Urinary bladder (tissue), 4 donors: ENCODE data around the gene CPA3. TPM values are rescaled to one million over a fixed set of nuclear protein-coding genes. Genes with fewer than 3 reads are reported as not detected.

ENCODE experiments used
- DNase-seq: peaks from one replicate; pipeline ENCODE4 v3.0.0-alpha.2; 2015; ENCODE audit errors: extremely low spot score
- H3K27ac ChIP-seq: one replicate; pipeline ENCODE4 v1.5.1; 2013; ENCODE audit warnings: low read depth, mild to moderate bottlenecking, moderate library complexity
- H3K36me3 ChIP-seq: one replicate; pipeline ENCODE4 v1.6.1; 2013; ENCODE audit warnings: mild to moderate bottlenecking, moderate library complexity; ENCODE audit not compliant: insufficient read depth
- H3K4me1 ChIP-seq: one replicate; pipeline ENCODE4 v1.6.1; 2013; ENCODE audit warnings: mild to moderate bottlenecking, moderate library complexity; ENCODE audit not compliant: insufficient read depth
- H3K4me3 ChIP-seq: one replicate; pipeline ENCODE4 v1.5.1; 2013; ENCODE audit warnings: low read depth, low read length
- WGBS: extraction: QIAGEN DNeasy Blood & Tissue Kit; methylation state at CpG from one replicate; pipeline ENCODE4 v1.1.7; 2013; 5-methylcytosine and 5-hydroxymethylcytosine counted together
- polyA plus RNA-seq: library from polyadenylated mRNA; stranded (reverse); fragments of 200-250 nt; gene quantifications from one replicate; pipeline ENCODE4 v1.2.3, GENCODE V29; 2013
- total RNA-seq: library from RNA; depleted of rRNA; stranded (reverse); fragments of >200 nt; gene quantifications from one replicate; pipeline ENCODE4 v1.2.3, GENCODE V29; 2014
- donor health status: healthy with polysubstance abuse.
- donor health status: healthy.

CPA3 gene
- 93.3 TPM for total RNA-seq
- 29.2 TPM for polyA plus RNA-seq

GRCh38 chr3:148865049-148865448, at the start of gene CPA3:
Gene CPA3 (plus strand): TSS chr3:148865296. CDS start chr3:148865308, 12 bp downstream.
- Histone ChIP-seq H3K4me3 (no peak within 1 kb of the TSS), H3K36me3 (no peaks in the 10 kb centered on the region), H3K27ac (no peak within 1 kb of the TSS), H3K4me1 (no peaks in the 10 kb centered on the region)
- no peak for DNase-seq
- WGBS, result 69% methylated on average over 1 of the region's 1 CpG

GRCh38 chr3:148815316-148816110, 49.6 kb upstream of the CPA3 start:
- H3K27ac ChIP-seq, result no peak overlapping the region
- no peaks in the 10 kb centered on the region for H3K4me1 ChIP-seq
- H3K4me3 ChIP-seq, result no peak overlapping the region
- 86% methylated on average over 11 of the region's 11 CpGs for WGBS
- no peaks in the 10 kb centered on the region for H3K36me3 ChIP-seq
- peak; percentile 20 for DNase-seq

GRCh38 chr3:148816427-148816826, 48.7 kb upstream of the CPA3 start:
- no peak for DNase-seq
- H3K4me3 ChIP-seq, result no peak overlapping the region
- WGBS, result 89% methylated on average over 2 of the region's 2 CpGs
- H3K36me3 ChIP-seq, result no peaks in the 10 kb centered on the region
- H3K27ac ChIP-seq, result no peak overlapping the region
- no peaks in the 10 kb centered on the region for H3K4me1 ChIP-seq

GRCh38 chr3:148816981-148817525, 48.0 kb upstream of the CPA3 start:
- no peak for DNase-seq
- WGBS, result 43% methylated on average over 3 of the region's 3 CpGs
- Histone ChIP-seq H3K27ac (no peak overlapping the region), H3K36me3 (no peaks in the 10 kb centered on the region), H3K4me1 (no peaks in the 10 kb centered on the region), H3K4me3 (no peak overlapping the region)

- no peak overlapping the region for H3K4me3 ChIP-seq
- H3K4me1 ChIP-seq, result no peaks in the 10 kb centered on the region
- H3K36me3 ChIP-seq, result no peaks in the 10 kb centered on the region
- no peak for DNase-seq
- H3K27ac ChIP-seq, result no peak overlapping the region
- 74% methylated on average over 7 of the region's 7 CpGs for WGBS
These were observed 44.5 kb upstream of the CPA3 start for GRCh38 chr3:148820361-148821245.

GRCh38 chr3:148823026-148823425, 42.1 kb upstream of the CPA3 start:
- no peaks in the 10 kb centered on the region for H3K4me1 ChIP-seq
- H3K4me3 ChIP-seq, result no peak overlapping the region
- 61% methylated on average over 1 of the region's 1 CpG for WGBS
- DNase-seq, result no peak
- no peak overlapping the region for H3K27ac ChIP-seq
- no peaks in the 10 kb centered on the region for H3K36me3 ChIP-seq

GRCh38 chr3:148825476-148825875, 39.6 kb upstream of the CPA3 start:
- no peaks in the 10 kb centered on the region for H3K4me1 ChIP-seq
- no peak overlapping the region for H3K4me3 ChIP-seq
- H3K27ac ChIP-seq, result no peak overlapping the region
- WGBS, result 87% methylated on average over 3 of the region's 3 CpGs
- H3K36me3 ChIP-seq, result no peaks in the 10 kb centered on the region
- DNase-seq, result no peak

GRCh38 chr3:148827585-148827984, 37.5 kb upstream of the CPA3 start, which contains the start of gene CPB1:
Gene CPB1 (plus strand): TSS chr3:148827811. CDS start chr3:148827824, 13 bp downstream.
- no peak within 1 kb of the TSS for H3K27ac ChIP-seq
- no peak within 1 kb of the TSS for H3K4me3 ChIP-seq
- no peak for DNase-seq
- H3K36me3 ChIP-seq, result no peaks in the 10 kb centered on the region
- H3K4me1 ChIP-seq, result no peaks in the 10 kb centered on the region

- Histone ChIP-seq H3K4me1 (no peaks in the 10 kb centered on the region), H3K4me3 (no peak overlapping the region), H3K27ac (no peak overlapping the region), H3K36me3 (no peaks in the 10 kb centered on the region)
- DNase-seq, result no peak
- 77% methylated on average over 4 of the region's 4 CpGs for WGBS
These were observed 36.9 kb upstream of the CPA3 start for GRCh38 chr3:148828136-148828690.

GRCh38 chr3:148829926-148830325, 35.2 kb upstream of the CPA3 start:
- Histone ChIP-seq H3K4me3 (no peak overlapping the region), H3K27ac (no peak overlapping the region), H3K36me3 (no peaks in the 10 kb centered on the region), H3K4me1 (no peaks in the 10 kb centered on the region)
- 78% methylated on average over 3 of the region's 3 CpGs for WGBS
- no peak for DNase-seq

GRCh38 chr3:148833223-148833622, 31.9 kb upstream of the CPA3 start:
- DNase-seq, result no peak
- no peaks in the 10 kb centered on the region for H3K36me3 ChIP-seq
- no peaks in the 10 kb centered on the region for H3K4me1 ChIP-seq
- 94% methylated on average over 3 of the region's 3 CpGs for whole genome bisulfite sequencing
- no peak overlapping the region for H3K4me3 ChIP-seq
- no peak overlapping the region for H3K27ac ChIP-seq

GRCh38 chr3:148839805-148840204, 25.3 kb upstream of the CPA3 start:
- Histone ChIP-seq H3K4me1 (no peaks in the 10 kb centered on the region), H3K4me3 (no peak overlapping the region), H3K27ac (no peak overlapping the region), H3K36me3 (no peaks in the 10 kb centered on the region)
- no peak for DNase-seq

GRCh38 chr3:148840451-148840850, 24.6 kb upstream of the CPA3 start:
- H3K4me3 ChIP-seq, result no peak overlapping the region
- 76% methylated on average over 4 of the region's 4 CpGs for WGBS
- no peak for DNase-seq
- H3K27ac ChIP-seq, result no peak overlapping the region
- no peaks in the 10 kb centered on the region for H3K4me1 ChIP-seq
- H3K36me3 ChIP-seq, result no peaks in the 10 kb centered on the region
